HG03097 (cell line): Measurements from ENCODE around the gene GPR180.

ENCODE experiments used
- ATAC-seq: cut with Tn5 transposase; IDR thresholded peaks from one replicate; pipeline ENCODE4 v1.9.1; 2021; ENCODE audit not compliant: unreplicated experiment, low FRiP score

GPR180 gene

DNA sequence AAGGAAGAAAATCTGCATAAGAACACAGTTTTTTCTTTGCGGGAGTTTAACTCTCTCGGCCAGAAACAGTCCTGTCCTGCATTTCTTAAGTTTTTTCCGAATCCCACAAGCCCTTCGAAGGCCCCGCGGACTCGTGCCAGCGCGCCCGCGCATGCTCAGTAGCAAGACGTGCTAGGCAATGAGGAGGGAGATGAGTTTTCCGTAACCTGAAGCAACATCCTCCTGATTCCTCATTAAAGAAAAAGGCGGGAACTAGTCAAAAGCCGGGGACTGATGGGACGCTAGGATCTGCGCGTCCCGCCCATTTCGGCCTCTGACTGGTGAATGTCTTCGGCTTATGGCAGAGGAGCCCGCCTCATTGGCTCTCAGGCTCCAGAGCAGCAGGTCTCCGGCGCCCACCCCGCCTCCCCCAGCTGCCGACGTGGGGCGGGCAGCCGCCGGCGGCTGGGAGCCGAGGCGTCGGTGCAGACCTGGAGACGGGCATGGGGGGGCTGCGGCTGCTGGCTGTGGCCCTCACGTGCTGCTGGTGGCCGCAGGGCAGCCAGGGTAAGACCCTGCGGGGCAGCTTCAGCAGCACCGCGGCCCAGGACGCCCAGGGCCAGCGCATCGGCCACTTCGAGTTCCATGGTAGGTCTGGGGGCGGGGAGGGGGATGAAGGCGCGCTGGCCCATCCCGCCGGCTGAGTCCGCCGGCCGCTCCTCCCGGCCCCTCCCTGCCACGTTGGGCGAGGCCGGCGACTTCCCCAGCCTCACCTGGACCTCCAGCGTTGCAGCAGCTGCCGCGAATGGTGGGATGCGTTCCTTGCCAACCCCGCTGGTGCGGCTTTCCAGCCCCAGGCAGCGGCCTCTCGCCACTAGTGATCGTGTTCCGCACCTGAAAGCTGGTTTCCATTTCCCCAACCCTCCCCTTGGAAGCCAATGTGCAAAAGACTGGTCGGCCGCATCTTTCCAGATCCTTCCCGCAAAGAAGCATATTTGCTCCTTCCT is at the start of gene GPR180:
TSS of gene GPR180 (plus strand) at position 412 of the 986 bp plus-strand sequence. CDS start at position 483, 71 bp downstream.
- peak; percentile 100 for ATAC-seq

DNA sequence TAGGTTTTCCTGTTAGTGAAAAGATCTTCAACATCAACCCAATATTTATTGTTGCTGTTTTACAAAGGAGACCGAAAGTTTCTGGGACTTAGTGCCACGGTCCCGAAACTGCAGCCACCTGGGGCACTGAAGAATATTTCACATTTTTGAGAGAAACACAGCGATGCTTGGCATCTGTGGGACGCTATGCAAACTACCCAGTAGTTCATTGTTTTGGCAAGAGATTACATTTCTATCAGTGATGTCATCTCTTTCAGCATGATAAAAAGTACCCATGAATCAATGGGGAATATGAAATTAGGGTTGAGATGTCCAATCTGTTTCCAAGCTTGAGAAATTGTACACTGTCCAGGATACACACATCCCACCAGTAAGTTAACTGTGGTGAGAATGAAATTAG is 49.6 kb upstream of the GPR180 start:
- ATAC-seq = no peak

DNA sequence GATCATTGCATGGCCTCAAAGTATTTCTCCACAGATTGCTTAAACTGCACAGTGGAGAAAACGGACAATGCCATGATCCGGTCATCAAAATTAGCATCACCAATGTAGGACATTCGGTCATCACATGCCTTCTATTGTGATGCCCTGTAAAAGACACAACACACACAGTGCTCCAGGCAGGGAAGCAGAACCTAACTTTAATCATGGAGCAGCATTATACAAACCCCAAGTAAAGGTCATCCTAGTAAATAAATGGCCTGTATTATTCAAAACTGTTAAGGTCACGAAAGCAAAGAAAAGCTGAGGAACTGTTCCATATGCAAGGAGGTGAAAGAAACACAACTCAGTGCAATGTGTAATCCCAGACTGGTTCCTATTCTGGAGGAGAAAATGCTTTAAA is 47.9 kb upstream of the GPR180 start:
- no peak for ATAC-seq

DNA sequence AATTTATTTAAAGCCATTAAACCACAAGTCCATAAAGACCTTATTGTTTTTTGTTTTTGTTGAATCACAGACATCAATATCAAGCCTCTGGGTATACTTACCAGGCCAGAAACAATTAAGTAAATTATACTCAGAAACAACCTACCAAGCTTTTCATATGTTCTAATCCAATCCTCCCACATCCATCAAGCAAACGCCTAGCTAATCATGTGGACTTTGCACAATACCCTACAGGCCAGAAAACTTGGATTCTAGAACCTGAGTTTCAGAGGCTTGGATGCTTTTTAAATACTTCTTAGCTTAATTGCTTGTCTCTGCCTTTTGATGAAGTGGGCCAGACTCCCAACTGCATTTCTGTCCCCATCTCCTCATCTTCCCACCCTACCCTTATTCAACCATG is 45.6 kb upstream of the GPR180 start:
- ATAC-seq = no peak

DNA sequence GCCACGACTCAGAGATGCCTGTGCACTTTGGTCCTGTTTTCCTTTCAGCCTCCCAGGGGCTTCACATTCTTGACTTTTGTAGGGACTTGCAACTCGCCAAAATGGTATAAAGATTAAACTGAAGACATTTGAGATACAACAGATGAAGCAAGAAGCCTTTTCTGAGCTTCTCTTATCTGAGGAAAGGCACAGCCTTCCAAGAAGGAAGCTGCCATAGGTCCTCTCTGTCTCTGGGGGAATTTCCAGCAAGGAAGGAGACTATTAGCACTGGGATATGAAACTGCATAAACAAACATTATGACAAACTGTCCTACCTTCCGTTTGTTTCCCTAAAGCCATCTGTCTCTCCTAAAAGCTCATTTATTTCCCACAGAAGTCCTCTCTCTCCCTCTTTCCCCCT is 45.0 kb upstream of the GPR180 start:
- ATAC-seq = no peak

DNA sequence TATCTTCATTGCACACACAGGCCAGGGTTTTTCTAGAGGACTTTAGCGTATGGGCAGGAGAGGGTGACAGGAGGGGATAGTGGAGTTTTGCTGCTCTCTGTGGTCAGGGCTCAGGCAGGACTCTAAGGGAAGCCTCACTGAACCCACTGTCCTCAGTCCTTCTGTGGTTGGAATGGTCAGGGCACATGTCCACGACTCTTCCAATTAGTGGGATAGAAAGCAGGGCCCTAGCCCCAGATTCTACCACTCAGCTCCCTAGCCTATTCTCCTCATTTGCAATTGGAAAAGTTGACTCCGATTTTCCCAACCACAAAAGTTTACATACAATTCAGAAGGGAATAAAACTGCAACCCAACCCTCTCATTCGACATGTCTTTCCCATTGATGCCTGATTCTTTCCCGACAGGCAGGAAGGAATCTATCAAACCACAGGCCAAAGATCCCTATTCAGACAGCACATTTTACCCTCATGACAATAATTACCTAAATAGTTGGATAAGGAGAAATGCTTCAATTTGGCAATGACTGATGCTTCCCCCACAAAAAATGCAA is 43.9 kb upstream of the GPR180 start:
- no peak for ATAC-seq

DNA sequence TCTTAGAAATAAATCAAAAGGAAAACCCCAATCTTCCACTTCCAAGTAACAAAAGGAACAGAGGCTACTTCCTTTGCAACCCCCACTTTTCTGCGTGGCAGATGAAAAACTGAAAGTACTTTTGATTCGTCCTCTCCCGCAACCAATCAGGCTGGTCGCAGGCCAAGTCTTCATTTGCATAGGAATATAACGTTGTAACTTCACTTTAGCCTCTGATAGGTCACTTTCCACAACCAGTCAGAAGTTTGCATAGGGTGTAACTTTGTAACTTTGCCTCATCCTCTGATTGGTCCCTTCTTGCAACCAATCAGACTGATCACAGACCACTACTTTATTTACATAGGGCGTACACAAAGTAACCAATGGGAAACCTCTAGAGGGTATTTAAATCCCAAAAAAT is 42.9 kb upstream of the GPR180 start:
- ATAC-seq = no peak

DNA sequence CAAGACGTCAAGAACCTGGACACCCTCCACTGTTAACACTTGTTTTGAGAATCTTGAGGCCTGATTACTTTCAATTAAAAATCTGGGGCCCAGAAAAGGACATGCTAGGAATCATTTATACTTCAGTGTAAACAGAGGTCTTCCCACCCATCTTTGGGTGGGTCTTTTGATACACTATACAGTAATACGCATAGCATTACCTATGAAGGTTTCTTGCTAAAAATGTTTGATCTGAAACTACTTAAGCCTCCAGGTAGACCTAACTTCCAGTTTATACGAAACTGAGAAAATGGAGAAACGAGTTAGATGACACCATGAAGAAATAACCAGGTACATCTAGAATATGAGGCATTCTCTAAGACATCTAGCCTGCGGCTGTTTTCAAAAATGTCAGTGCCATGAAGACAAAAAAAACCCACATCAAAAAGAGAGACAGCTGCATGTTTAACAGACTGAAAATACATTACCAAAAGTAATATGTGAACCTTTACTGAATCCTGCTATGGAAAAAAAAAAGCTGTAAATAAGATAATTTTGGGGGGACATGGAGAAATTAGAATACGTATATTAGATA is 42.3 kb upstream of the GPR180 start:
- ATAC-seq = no peak

DNA sequence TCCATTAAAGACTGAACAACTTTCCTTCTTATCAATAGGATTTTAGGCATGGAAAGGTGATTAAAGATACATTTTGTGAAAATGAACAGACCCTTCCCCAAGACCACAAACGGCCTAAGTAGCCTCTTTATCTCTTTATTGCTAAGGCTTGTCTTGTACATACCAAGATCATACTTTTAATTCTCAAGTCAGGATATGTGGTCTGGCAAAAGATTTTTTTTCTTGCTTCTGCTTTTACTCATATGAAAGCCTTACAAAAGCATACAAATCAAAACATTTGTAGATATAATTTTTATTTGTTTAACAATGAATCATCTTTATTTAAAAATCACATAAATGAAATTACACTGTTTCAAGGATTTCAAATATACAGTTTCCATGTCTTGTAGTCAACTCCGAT is 41.5 kb upstream of the GPR180 start:
- ATAC-seq = no peak

DNA sequence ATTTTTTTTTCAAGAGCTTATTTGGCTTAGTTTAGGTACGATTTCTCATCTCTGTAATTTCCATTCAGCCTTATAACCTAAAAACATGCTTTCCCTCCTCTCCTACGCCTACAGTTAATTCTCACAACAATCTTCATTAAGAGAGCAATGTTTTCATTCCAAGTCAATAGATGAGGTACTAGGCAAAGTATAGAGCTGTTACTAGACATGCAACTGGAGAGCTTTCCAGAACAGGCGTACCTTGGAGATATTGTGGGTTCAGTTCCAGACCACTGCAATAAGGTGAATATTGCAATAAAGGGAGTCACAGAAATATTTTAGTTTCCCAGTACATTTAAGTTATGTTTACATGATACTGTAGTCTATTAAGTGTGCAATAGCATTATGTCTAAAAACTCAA is 40.5 kb upstream of the GPR180 start:
- no peak for ATAC-seq

DNA sequence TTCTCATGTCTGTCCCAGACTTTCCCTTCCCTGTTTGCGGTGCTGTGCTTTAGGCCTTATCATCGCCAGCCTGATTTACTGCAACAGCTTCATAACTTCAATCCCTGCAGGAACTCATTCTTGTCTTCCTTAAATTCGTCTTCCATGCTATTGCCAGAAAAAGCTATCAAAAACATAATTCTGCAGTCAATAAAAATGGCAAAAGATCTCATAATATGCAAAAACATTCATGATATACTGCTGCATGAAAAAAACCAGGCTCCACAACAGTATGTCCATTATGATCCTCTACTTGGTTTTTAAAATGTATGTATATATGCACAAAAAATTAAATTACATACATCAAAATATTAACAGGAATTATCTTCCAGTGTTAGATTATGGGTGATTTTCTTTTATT is 34.1 kb upstream of the GPR180 start:
- no peak for ATAC-seq

DNA sequence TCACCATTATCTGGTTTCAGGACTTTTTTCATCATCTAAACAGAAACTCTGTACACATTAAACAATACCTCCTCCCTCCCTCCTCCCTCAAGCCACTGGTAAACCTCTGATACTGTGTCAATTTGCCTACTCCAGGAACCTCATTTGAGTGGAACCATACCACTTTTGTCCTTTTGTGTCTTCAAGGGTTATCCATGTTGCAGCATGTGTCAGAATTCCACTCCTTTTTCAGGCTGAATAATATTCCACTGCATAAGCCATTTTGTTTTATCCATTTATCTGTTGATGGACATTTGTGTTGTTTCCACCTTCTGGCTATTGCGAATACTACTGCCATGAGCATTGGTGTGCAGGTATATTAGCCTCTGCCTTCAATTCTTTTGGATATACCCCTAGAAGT is 33.2 kb upstream of the GPR180 start:
- ATAC-seq = no peak

DNA sequence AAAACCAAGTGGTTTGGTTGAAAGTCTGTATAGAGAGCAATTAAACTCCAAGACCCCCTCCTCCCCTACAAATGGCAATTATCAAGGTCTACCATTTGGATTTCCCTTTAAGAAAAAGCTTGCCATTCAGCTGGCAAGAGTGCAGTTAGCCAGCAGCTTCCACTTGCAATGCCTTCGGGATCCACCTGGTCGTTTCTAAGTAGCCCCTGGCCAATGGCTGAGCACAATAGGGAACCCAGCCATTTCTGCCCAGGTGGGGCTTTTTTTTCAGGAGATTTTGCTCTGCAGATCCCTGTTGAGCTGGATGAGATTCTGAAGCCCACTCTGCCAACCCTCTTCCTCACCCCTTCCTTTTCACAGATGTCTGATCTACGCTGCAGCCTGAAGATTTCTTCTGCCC is 32.0 kb upstream of the GPR180 start:
- ATAC-seq = no peak

DNA sequence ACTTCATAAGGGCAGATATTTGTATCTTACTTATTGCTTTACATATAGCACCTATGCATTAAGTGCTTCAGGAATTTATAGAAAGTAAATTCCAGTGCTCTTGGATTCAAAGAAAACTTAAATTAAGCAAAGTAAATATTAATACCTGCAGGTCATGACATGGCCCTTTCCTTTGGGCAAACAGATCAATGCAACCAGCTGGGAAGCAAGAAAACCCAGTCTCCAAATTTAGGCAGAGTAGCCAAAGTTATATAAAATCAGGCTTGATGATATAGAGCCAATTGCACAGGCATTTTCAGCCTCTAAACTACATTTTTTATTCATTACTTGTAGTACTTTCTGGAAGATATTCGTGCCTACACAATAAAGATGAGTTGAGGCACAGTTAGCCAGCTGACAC is 22.6 kb upstream of the GPR180 start:
- no peak for ATAC-seq

DNA sequence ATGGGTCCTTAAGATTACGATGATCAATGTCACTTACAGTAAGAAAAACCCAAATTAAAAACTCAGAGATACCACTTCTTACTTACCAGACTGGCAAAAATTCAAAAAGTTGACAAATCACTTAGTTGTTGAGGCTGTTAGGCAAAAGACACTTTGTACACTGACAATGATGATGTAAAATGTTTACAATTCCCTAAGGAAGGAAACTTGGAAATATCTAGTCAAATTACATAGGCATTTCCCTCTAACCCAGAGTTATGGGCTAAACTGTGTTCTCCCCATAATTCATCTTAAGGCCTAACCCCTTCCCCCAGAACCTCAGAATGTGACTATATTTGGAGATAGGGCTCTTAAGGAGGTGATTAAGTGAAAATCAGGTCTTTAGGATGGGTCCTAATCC is 17.7 kb upstream of the GPR180 start:
- ATAC-seq = no peak

DNA sequence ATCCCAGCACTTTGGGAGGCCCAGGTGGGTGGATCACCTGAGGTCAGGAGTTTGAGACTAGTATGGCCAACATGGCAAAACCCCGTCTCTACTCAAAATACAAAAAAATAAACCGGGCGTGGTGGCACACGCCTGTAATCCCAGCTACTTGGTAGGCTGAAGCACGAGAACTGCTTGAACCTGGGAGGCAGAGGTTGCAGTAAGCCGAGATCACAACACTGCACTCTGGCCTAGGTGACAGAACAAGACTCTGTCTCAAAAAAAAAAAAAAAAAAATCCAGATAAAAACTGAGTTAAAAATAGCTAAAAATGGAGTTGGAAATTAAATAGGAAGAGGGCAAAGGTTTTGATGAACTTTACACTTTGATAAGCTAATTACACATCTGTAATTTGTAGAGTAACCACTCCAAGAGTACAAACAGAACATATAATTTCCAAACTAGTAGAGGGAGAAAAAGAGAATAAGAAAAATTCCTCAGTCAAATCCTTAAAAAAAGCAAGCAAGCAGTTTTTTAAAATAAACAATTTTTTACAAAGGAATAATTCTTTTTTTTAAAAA is 16.0 kb upstream of the GPR180 start:
- no peak for ATAC-seq

DNA sequence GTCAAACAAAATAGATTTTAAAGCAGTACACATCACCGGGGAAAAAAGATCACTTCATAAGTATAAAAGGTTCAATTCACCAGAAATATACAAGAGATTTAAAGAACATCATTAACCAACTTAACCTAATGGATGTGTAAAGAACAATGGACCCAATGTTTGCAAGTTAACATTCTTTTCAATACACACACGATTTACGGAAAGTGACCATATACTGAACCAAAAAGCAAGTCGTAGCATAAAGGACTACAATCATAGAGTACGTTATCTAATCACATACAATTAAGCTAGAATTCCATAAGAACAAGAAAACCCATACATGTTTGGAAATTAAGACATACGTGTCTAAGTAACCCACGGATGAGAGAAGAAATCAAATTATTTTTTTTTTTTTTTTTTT is 15.3 kb upstream of the GPR180 start:
- ATAC-seq = no peak

DNA sequence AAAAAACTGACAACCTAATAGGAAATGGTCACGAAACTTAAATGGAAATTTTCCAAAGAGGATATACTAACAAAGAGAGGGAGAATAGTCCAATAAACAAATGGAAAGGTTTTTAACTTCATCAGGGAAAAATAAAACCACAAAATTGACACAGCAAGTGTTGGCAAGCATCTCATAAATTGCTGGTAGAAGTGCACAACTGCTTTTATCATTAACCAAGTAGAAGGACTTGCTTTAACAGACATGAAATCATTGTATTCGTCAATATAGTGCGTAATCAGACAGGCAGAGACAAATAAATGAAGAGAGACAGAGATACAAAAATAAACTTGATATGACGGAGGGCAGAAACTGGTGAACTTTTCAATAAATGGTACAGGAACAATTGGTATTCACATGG is 13.1 kb upstream of the GPR180 start:
- no peak for ATAC-seq

DNA sequence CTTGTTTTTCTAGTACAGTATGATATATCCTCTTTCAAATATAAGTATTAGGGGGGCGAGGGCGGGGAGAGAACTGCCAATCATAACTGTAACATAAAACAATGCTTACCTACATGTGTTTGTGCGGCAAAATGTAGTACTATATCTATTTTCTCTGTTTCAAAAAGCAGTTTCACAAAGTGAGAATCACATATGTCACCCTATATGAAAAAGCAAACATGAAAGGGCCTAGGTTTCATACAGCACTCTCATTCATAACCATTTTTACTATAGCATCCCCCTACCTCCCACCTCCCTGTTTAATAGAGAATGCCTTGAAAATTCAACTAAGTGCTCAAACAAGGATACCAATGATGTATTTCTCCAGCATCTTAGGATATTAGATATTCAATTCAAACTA is 10.9 kb upstream of the GPR180 start:
- no peak for ATAC-seq

DNA sequence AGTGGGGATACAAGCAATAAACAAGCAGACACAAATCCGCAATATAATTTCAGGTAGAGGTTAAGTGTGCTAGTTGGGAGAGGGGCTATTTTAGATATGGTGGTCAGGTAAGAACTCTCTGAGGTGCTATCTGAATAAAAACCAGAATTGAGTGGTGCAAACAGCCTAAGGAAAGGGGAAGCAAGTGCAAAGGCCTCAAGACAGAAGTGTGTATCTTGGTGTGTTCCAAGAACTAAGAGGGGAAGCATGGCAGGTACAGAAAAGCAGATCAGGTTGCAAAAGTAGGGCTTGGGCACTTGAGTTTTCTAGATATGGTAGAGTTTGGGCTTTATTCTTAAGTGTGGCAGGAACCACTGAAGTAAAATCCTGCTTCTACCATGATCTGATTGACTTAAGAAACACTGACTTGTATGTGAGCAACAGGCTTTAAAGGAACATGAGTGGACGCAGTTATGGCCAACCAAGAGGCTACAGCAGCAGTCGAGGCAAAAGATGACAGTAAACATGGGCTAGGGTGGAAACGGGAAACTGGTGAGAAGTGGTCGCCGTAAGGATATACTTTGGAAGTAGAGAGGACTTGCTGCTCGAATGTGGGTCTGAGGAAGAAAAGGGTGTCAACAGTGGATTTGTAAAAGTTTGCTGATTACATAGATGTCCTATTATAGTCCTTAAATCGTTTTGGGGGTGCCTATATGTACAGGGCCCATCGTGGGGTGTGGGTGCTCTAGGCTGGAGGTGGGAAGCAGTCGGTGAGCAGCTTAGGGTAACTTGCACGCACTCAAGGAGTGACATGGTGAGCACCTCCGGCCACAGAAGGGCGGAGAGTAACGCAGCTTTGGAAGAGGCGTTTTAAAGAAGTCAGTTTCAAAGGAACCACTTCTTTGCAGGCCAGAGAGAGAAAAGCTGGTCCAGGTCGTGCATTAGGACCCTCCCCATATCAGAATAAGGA is 6.4 kb upstream of the GPR180 start:
- peak; percentile 34 for ATAC-seq
